HG02973 (cell line): ENCODE data around the gene PTPMT1.
"Not testable (repeated sequence)": the region's sequence is repeated elsewhere in the genome, so short reads cannot be mapped to it uniquely, and the experiment has no call there.

Source experiments
- ATAC-seq: cut with Tn5 transposase; IDR thresholded peaks from one replicate; pipeline ENCODE4 v1.9.1; 2021; ENCODE audit warnings: moderate library complexity; ENCODE audit not compliant: unreplicated experiment

PTPMT1 gene

GRCh38 chr11:47545298-47545697 is 20.1 kb upstream of the PTPMT1 start:
- ATAC-seq: no peak

GRCh38 chr11:47546274-47546673 is 19.1 kb upstream of the PTPMT1 start:
- ATAC-seq: not testable (repeated sequence)

- ATAC-seq: no peak
Observed at GRCh38 chr11:47550288-47551047, 14.9 kb upstream of the PTPMT1 start.

DNA sequence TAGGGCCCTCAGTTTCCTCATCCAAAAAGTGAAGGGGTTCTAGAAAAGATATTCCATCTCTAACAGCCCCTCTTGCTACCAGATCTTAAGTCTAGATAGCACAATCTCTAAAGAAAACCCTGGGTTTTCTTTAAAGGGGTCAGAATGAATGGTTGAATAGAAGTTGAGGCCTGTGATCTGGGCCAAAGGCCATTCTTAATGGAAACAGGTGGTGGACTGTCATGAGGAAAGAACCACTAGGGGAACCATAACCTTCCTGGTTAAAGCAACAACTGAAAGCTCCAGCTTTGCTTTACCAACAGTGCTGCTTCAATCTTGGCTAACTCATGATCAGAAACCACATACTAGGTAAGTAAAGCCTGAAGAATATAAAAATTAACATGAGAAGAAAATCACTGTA is 14.3 kb upstream of the PTPMT1 start:
- no peak for ATAC-seq

GRCh38 chr11:47552056-47552565 is 13.3 kb upstream of the PTPMT1 start:
- no peak for ATAC-seq

DNA sequence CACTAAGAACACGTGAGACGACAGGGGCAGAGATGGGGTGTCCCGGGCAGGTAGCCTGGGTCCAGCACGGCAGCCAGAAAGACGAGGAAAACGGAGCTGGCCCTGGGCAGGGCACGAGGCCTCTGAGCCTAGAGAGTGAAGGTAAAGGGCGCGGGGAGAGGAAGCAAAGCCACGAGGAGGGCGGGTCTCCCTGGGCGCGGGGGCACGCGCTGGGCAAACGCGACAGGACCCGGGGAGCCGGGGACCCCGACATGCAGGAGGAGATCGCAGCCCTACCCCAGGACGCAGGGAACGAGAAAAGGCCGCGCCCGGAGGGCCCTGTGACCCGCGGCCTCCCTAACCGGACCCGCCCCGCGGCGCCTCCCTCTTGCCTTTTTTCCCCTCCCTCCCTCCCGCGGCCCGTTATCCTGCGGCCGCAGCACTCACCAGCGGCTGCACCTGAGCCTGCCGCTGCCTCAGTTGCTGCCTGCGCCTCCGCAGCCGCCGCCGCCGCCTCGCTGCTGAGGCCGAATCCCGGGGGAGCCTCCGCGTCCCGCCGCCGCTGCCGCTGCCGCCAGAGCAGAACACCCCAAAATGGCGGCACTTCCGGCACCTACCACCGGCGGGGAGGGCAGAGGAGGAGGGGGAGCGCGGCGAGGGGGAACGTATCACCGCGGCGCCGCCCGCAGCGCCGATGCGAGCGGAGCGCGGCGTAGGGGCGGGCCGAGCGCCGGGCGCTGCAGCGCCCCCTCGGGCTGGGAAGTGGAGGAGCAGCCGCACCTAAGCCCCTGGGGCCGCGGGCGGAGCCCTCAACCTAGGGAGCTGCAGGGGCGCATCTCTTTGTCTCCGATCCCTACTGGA is 12.6 kb upstream of the PTPMT1 start, which contains the start of gene CELF1:
TSS of gene CELF1 (minus strand) at position 567 of the 840 bp plus-strand sequence. CDS start 53,609 bp downstream, outside the sequence.
- ATAC-seq: peak; percentile 88

DNA sequence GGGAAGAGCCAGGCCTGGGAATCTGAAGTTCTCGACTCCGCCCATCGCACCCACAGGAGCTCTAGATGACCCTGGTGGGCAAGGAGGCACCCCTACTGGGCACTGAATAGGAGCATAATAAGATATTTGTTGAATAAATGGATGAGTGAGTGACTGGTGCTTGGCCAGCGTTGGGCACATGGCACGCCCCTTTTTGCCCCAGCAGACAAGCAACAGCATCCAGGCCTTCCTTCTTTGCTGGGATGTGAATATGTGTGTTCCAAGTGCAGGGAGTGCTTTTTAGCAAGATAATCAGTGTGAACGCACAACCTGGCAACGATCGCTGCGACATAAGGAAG is 12.0 kb upstream of the PTPMT1 start:
- peak; percentile 21 for ATAC-seq

GRCh38 chr11:47557004-47557403 is 8.4 kb upstream of the PTPMT1 start:
- ATAC-seq: not testable (repeated sequence)

DNA sequence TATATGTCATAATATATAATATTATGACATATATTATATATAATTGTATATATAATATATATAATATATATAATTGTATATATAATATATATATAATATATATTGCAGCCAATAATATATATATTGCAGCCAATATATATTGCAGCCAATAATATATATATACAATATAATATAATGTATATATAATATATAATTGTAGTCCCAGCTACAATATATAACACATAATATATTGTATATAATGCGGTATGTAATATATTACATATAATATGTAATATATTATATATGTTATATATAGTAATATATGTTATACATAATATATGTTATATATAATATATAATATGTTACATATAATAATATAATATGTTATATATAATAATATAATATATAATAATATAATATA is 6.7 kb upstream of the PTPMT1 start:
- no peak for ATAC-seq

GRCh38 chr11:47560426-47560825 is 5.0 kb upstream of the PTPMT1 start:
- no peak for ATAC-seq

- ATAC-seq: not testable (repeated sequence)
Observed at GRCh38 chr11:47562393-47562792, 3.0 kb upstream of the PTPMT1 start.

DNA sequence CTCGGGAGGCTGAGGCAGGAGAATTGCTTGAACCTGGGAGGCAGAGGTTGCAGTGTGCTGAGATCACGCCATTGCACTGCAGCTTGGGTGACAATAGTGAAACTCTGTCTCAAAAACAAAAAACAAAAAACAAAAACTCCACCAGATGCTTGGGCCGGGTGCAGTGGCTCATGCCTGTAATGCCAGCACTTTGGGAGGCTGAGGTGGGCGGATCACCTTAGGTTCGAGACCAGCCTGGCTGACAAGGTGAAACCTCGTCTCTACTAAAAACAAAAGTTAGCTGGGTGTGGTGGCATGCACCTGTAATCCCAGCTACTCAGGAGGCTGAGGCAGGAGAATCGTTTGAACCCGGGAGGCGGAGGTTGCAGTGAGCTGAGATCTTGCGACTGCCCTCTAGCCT is 1.0 kb upstream of the PTPMT1 start:
- ATAC-seq: not testable (repeated sequence)

- ATAC-seq: no peak
Observed at GRCh38 chr11:47564933-47565339, 463 bp upstream of the PTPMT1 start.

GRCh38 chr11:47566149-47566698 is 825 bp downstream of the PTPMT1 start:
- ATAC-seq: no peak

DNA sequence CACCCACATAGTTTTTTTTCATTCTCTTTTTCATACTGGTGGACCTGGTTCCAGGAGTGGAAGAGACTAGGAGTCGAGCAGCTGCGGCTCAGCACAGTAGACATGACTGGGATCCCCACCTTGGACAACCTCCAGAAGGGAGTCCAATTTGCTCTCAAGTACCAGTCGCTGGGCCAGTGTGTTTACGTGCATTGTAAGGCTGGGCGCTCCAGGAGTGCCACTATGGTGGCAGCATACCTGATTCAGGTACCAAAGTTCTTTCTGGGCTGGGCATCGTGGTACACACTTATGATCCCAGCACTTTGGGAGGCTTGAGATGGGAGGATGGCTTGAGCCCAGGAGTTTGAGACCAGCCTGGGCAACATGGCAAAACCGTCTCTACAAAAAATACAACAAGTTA is 4.2 kb downstream of the PTPMT1 start:
- ATAC-seq: no peak

GRCh38 chr11:47570651-47571356 is 5.4 kb downstream of the PTPMT1 start:
- ATAC-seq: no peak

GRCh38 chr11:47571357-47571729 is 5.9 kb downstream of the PTPMT1 start:
- no peak for ATAC-seq

DNA sequence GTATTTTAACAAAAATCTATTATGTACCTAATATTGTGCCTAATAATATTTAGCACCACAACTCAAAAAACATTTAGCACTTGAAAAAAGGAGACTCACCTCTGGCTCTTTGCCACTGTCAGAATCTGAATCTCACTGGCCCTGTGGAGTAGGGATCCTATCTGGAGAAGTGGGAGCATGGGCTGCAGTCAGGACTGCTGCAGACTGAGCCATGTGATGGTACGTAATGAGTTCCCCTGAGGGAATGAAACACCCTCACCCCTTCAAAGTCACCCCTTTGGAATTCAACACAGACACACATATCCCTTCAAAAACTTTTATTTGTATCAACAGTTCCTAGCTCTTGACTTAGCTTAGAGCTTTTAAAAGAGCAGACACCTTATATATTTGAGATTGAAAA is 6.5 kb downstream of the PTPMT1 start:
- no peak for ATAC-seq

DNA sequence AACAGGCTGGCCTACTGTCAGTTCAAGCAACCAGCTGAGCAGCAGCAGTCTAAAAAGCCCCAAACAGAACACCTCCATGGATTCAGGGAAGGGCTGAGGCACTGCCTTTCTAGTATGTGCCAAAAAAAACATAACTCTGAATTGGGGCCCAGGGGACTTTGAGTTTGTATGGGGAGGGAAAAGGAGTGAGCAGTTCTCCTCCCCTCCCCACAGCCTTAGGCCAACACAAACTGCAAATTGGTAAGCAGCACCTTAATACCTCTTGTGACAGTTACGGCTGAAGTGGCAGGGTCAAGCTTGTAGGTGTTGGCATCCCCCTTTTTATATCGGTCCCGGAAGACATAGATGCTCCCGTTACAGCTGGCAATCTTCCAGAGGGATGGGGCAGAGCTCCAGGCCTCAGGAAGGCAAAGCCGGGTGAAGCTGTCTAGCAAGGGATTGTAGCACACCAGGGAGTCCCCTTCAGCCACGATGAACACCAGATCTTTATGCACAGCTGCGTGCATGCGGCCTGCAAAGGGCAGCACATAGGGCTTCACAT is 7.4 kb downstream of the PTPMT1 start:
- ATAC-seq: no peak

GRCh38 chr11:47573321-47573720 is 7.9 kb downstream of the PTPMT1 start:
- no peak for ATAC-seq
